Fibroblast of pulmonary artery (primary cell): ENCODE results near the gene KDR.

Source experiments
- DNase-seq: peaks from one replicate; pipeline ENCODE4 v3.0.0-alpha.2; 2010; ENCODE audit warnings: low read depth
- H3K4me3 ChIP-seq: replicated peaks from 2 replicates; pipeline ENCODE4 v1.5.1; 2011; ENCODE audit warnings: low read depth, mild to moderate bottlenecking, control low read depth, low read length, moderate library complexity
- CTCF ChIP-seq: IDR thresholded peaks from 2 replicates; pipeline ENCODE4 v1.5.1; 2011; ENCODE audit warnings: mild to moderate bottlenecking, control low read depth, low read length, inconsistent platforms; ENCODE audit errors: missing control alignments

Gene KDR

GRCh38 chr4:55136634-55137033 is 11.2 kb upstream of the KDR start:
- H3K4me3 ChIP-seq: no peak overlapping the region
- TF ChIP-seq CTCF: no peak
- DNase-seq: no peak

- DNase-seq: no peak
- H3K4me3 ChIP-seq: no peak overlapping the region
- TF ChIP-seq CTCF: no peak
Measured at GRCh38 chr4:55133951-55134350, 8.6 kb upstream of the KDR start.

- DNase-seq: no peak
- no peak for TF ChIP-seq CTCF
- no peak overlapping the region for H3K4me3 ChIP-seq
Measured at GRCh38 chr4:55132775-55133174, 7.4 kb upstream of the KDR start.

- peak; percentile 81 for DNase-seq
- no peak for TF ChIP-seq CTCF
- no peak overlapping the region for H3K4me3 ChIP-seq
Measured at GRCh38 chr4:55127521-55127920, 2.1 kb upstream of the KDR start.

GRCh38 chr4:55127053-55127452 is 1.7 kb upstream of the KDR start:
- TF ChIP-seq CTCF: no peak
- no peak for DNase-seq
- H3K4me3 ChIP-seq: no peak overlapping the region

GRCh38 chr4:55125763-55126541 is 557 bp upstream of the KDR start:
- no peak for TF ChIP-seq CTCF
- H3K4me3 ChIP-seq: peak overlapping the region; percentile 92
- peak; percentile 27 for DNase-seq

GRCh38 chr4:55124322-55125076 is 896 bp downstream of the KDR start:
- no peak for TF ChIP-seq CTCF
- H3K4me3 ChIP-seq: peak overlapping the region; percentile 92
- peak; percentile 44 for DNase-seq
